DMS53 treated with DMSO at 0.1 percent for 48 hours (cell line): ENCODE data around the gene CDK11A.
"Not testable (repeated sequence)": the region's sequence is repeated elsewhere in the genome, so short reads cannot be mapped to it uniquely, and the experiment has no call there.

Source experiments
- DNase-seq: peaks from one replicate; lab custom pipeline; 2025; ENCODE audit not compliant: unreplicated experiment; lab: John Stamatoyannopoulos, UW

The CDK11A gene

GRCh38 chr1:1664318-1664717 is 59.8 kb downstream of the CDK11A start:
- DNase-seq = not testable (repeated sequence)

GRCh38 chr1:1662830-1663560 is 61.2 kb downstream of the CDK11A start:
- DNase-seq = not testable (repeated sequence)

- not testable (repeated sequence) for DNase-seq
These were observed 61.8 kb downstream of the CDK11A start for GRCh38 chr1:1662392-1662791.

- DNase-seq = peak; percentile 89
These were observed 65.3 kb downstream of the CDK11A start, which contains the start of gene CDK11B for GRCh38 chr1:1658583-1659549. Gene CDK11B (minus strand): TSS chr1:1659004. CDS start chr1:1657485, 1,519 bp downstream.
